Breast epithelium (tissue), 4 donors: ENCODE measurements around the gene CRAMP1. TPM values are rescaled to one million over a fixed set of nuclear protein-coding genes. Genes with fewer than 3 reads are reported as not detected.
"Not testable (repeated sequence)": the region's sequence is repeated elsewhere in the genome, so short reads cannot be mapped to it uniquely, and the experiment has no call there.

Experiments
- DNase-seq, 2 donors: peaks; one replicate each; pipeline ENCODE4 v3.0.0-alpha.2; 2019; ENCODE audit warnings: low spot score in 2 of 2
- H3K27ac ChIP-seq, 2 donors: fragments of 200-600 bp; sonication (generic) in 1 of 2; one replicate each; pipeline ENCODE4 v1.5.1; 2016 to 2019; ENCODE audit warnings: mild to moderate bottlenecking in 1 of 2
- H3K27me3 ChIP-seq, 2 donors: fragments of 200-600 bp; sonication (generic) in 1 of 2; one replicate each; pipeline versions ENCODE4 v1.5.1 to v1.6.0; 2017 to 2019; ENCODE audit warnings: control low read depth in 1 of 2, mild to moderate bottlenecking in 1 of 2
- H3K36me3 ChIP-seq: fragments of 200-600 bp; one replicate; pipeline ENCODE4 v1.5.1; 2019
- H3K4me1 ChIP-seq, 2 donors: fragments of 200-600 bp; sonication (generic); one replicate each; pipeline ENCODE4 v1.5.1; 2016 to 2019; ENCODE audit warnings: control low read depth in 1 of 2
- H3K4me3 ChIP-seq, 3 donors: fragments of 200-600 bp; sonication (generic); 1 replicate in 2 of 3; 2 replicates in 1 of 3; pipeline ENCODE4 v1.5.1; 2016 to 2019; ENCODE audit warnings: mild to moderate bottlenecking in 3 of 3, moderate library complexity in 2 of 3
- H3K9me3 ChIP-seq, 2 donors: fragments of 200-600 bp; sonication (generic) in 1 of 2; one replicate each; pipeline ENCODE4 v1.5.1; 2016 to 2019; ENCODE audit warnings: control low read depth in 1 of 2
- POLR2A ChIP-seq: fragments of 450-650 bp; IDR thresholded peaks from one replicate; pipeline ENCODE4 v1.6.1; 2016; ENCODE audit warnings: antibody characterized with exemption, mild to moderate bottlenecking, moderate library complexity
- POLR2AphosphoS5 ChIP-seq, 3 donors: sonication (generic); formaldehyde crosslinking; IDR thresholded peaks; one replicate each; pipeline ENCODE4 v1.6.1; 2017; ENCODE audit warnings: antibody characterized with exemption in 3 of 3
- intact Hi-C: fragments of 100-400 bp; cut with DNase I; formaldehyde crosslinking; loops from one replicate; pipeline ENCODE4 v1.15.1; 2023; ENCODE audit warnings: low total_unique reads
- total RNA-seq, 3 donors: library from RNA; depleted of rRNA; stranded (reverse); fragments of >200 nt; gene quantifications; one replicate each; pipeline ENCODE4 v1.1.0, GENCODE V29; 2016
- TF ChIP-seq, protein P1 (sequence below), 3 donors: fragments of 450-650 bp; IDR thresholded peaks; one replicate each; pipeline ENCODE4 v1.5.1; 2016 to 2017; ENCODE audit warnings: antibody characterized with exemption in 3 of 3, mild to moderate bottlenecking in 3 of 3, moderate library complexity in 3 of 3

Gene CRAMP1
- total RNA-seq, 3 donors from 2014 or later: 9.6 to 13.8 (median 10.8) TPM

DNA sequence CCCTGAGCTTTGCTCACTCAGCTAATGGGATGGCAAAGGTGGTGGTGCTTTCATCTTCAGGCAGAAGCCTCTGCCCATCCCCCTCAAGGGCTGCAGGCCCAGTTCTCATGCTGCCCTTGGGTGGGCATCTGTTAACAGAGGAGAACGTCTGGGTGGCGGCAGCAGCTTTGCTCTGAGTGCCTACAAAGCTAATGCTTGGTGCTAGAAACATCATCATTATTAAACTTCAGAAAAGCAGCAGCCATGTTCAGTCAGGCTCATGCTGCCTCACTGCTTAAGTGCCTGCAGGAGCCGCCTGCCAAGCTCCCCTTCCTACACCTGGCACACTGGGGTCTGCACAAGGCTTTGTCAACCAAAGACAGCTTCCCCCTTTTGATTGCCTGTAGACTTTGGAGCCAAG is 88.1 kb downstream of the CRAMP1 start:
- H3K4me1 ChIP-seq: no peaks in the 10 kb centered on the region
- intact Hi-C loops: no loop called here
- no peaks in the 10 kb centered on the region for H3K36me3 ChIP-seq
- no peak overlapping the region for H3K4me3 ChIP-seq
- no peak overlapping the region for H3K27ac ChIP-seq
- no peak for DNase-seq
- no peaks in the 10 kb centered on the region for H3K9me3 ChIP-seq
- H3K27me3 ChIP-seq: no peaks in the 10 kb centered on the region
- TF ChIP-seq POLR2A: no peak
- TF ChIP-seq POLR2AphosphoS5 (IDR thresholded peaks at IDR 0.05): no peak
- TF ChIP-seq, protein P1, sequence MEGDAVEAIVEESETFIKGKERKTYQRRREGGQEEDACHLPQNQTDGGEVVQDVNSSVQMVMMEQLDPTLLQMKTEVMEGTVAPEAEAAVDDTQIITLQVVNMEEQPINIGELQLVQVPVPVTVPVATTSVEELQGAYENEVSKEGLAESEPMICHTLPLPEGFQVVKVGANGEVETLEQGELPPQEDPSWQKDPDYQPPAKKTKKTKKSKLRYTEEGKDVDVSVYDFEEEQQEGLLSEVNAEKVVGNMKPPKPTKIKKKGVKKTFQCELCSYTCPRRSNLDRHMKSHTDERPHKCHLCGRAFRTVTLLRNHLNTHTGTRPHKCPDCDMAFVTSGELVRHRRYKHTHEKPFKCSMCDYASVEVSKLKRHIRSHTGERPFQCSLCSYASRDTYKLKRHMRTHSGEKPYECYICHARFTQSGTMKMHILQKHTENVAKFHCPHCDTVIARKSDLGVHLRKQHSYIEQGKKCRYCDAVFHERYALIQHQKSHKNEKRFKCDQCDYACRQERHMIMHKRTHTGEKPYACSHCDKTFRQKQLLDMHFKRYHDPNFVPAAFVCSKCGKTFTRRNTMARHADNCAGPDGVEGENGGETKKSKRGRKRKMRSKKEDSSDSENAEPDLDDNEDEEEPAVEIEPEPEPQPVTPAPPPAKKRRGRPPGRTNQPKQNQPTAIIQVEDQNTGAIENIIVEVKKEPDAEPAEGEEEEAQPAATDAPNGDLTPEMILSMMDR (IDR thresholded peaks at IDR 0.05): no peak

DNA sequence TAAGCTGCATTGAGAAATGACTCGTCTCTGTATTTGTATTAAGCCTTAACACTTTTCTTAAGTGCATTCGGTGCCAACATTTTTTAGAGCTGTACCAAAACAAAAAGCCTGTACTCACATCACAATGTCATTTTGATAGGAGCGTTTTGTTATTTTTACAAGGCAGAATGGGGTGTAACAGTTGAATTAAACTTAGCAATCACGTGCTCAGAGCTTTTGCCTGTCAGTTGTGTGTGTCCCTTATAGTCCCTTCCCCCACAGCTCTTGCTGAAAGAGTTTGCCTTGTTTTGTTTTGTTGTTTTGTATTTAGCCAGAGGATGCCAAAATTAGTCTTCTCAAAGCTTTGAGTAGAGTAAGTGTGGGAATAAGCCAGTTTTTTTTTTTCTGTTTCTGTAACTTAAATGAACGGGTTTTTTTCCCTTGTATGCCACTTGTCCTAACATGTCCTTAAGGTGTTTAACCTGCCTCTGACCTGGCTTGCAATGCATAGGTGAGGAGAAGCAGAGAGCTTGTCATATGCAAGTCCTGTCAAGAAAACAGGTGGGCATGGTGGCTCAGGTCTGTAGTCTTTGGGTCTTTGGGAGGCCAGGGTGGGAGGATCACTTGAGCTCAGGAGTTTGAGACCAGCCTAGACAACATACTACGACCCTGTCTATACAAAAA is 89.2 kb downstream of the CRAMP1 start:
- Histone ChIP-seq H3K36me3 (no peaks in the 10 kb centered on the region), H3K27ac (no peak overlapping the region), H3K4me1 (no peaks in the 10 kb centered on the region), H3K9me3 (no peaks in the 10 kb centered on the region), H3K27me3 (no peaks in the 10 kb centered on the region), H3K4me3 (no peak overlapping the region)
- no peak for DNase-seq
- intact Hi-C loops: no loop called here
- TF ChIP-seq POLR2AphosphoS5 (IDR thresholded peaks at IDR 0.05): no peak
- TF ChIP-seq, protein P1 (IDR thresholded peaks at IDR 0.05): no peak
- no peak for TF ChIP-seq POLR2A

DNA sequence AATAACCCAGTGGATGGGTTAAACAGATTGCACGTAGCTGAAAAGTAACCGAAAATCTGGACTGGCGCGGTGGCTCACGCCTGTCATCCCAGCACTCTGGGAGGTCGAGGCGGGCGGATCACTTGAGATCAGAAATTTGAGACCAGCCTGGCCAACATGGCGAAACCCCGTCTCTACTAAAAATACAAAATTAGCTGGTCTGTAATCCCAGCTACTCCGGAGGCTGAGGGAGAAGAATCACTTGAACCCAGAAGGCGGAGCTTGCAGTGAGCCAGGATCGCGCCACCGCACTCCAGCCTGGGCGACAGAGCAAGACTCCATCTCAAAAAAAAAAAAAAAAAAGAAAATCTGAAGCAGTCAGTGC is 93.1 kb downstream of the CRAMP1 start:
- H3K36me3 ChIP-seq, intact Hi-C loops, H3K27me3 ChIP-seq, DNase-seq, H3K9me3 ChIP-seq: not testable (repeated sequence)
- Histone ChIP-seq H3K27ac (peak overlapping the region; percentile 88 to 95), H3K4me3 (peak overlapping the region; percentile 89 to 97 (median 95)), H3K4me1 (peaks cover 8 to 12% of the 10 kb centered on the region in 2 donors)

DNA sequence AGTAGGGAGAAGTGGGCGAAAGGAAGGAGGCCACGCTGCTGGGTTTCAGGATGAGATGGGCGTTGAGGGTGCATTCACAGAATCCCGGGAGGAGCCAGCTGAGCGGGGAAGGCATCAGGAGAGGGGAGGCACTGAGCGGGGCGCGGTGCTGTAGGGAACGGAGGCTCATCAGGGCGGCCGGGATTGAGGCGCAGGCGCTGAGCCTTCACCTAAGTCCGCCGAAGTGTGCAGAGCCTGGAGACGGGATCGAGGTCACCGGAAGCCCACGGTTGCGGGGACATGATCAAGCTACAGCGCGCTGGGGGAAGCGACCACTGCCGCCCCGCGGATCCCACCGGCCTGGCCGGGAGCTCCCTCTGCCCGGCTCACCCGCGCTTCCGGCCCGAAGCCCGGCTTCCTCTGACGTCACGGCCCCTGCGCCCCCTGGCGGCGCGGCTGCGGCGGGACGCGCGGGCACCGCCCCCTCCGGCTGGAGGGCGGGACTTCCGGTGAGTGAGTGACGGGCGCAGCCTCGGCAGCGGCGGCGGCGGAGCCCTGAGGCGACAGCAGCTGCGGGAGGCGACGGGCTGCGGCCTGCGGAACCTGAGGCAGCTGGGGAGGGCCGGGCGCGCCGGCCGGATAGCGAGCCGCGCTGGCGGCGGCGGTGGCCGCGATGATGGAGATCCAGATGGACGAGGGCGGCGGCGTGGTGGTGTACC is 93.7 kb downstream of the CRAMP1 start, which contains the start of gene MAPK8IP3:
MAPK8IP3 (plus strand) TSS at position 508 of the 698 bp plus-strand sequence; CDS start at position 653, 145 bp downstream.
- TF ChIP-seq, protein P1 (IDR thresholded peaks at IDR 0.05): peak; percentile 52 to 100 (median 91)
- TF ChIP-seq POLR2A: peak; percentile 81
- TF ChIP-seq POLR2AphosphoS5 (IDR thresholded peaks at IDR 0.05): peak in 2 of 3 donors; percentile 72 to 87
- peak within 1 kb of the TSS; percentile 88 to 95 for H3K27ac ChIP-seq
- peak; percentile 86 to 92 for DNase-seq
- no peaks in the 10 kb centered on the region for H3K9me3 ChIP-seq
- intact Hi-C loops: no loop called here
- H3K4me1 ChIP-seq: peaks cover 8 to 12% of the 10 kb centered on the region in 2 donors
- no peaks in the 10 kb centered on the region for H3K36me3 ChIP-seq
- no peaks in the 10 kb centered on the region for H3K27me3 ChIP-seq
- peak within 1 kb of the TSS; percentile 89 to 97 (median 95) for H3K4me3 ChIP-seq

DNA sequence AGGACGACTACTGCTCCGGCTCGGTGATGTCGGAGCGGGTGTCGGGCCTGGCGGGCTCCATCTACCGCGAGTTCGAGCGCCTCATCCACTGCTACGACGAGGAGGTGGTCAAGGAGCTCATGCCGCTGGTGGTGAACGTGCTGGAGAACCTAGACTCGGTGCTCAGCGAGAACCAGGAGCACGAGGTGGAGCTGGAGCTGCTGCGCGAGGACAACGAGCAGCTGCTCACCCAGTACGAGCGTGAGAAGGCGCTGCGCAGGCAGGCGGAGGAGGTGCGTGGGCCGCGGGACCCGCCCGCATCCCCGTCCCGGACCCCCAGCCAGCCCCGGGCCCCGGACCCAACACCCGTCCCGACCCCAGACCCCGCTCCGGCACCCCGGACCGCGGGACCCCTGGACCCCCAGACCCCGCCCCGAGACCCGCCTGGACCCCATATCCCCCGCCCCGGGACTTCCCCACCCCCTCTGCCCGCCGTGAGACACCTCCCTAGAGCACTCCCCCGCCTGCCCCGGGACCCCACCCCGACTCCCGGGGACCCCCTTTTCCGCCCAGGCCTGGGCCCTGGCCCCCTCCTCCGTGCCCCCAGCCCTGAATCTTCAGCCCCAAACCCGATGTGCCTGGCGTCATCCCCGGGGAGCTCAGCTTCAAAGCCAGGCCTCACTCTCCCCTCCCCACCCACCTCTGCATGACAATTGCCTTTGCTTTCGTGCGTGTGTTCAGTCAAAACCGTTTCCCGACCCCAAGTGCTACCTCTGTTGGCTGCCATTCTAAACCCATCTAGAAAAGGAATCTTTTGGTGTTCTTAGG is 94.4 kb downstream of the CRAMP1 start:
- H3K27ac ChIP-seq: peak overlapping the region; percentile 88 to 95
- no peaks in the 10 kb centered on the region for H3K9me3 ChIP-seq
- DNase-seq: no peak
- H3K27me3 ChIP-seq: no peaks in the 10 kb centered on the region
- no peaks in the 10 kb centered on the region for H3K36me3 ChIP-seq
- intact Hi-C loops: no loop called here
- peaks cover 8 to 12% of the 10 kb centered on the region in 2 donors for H3K4me1 ChIP-seq
- peak overlapping the region; percentile 89 to 97 (median 95) for H3K4me3 ChIP-seq
- TF ChIP-seq, protein P1 (IDR thresholded peaks at IDR 0.05): no peak
- no peak for TF ChIP-seq POLR2A
- no peak for TF ChIP-seq POLR2AphosphoS5 (IDR thresholded peaks at IDR 0.05)
